ENCODE data around the gene GP2.

DNA sequence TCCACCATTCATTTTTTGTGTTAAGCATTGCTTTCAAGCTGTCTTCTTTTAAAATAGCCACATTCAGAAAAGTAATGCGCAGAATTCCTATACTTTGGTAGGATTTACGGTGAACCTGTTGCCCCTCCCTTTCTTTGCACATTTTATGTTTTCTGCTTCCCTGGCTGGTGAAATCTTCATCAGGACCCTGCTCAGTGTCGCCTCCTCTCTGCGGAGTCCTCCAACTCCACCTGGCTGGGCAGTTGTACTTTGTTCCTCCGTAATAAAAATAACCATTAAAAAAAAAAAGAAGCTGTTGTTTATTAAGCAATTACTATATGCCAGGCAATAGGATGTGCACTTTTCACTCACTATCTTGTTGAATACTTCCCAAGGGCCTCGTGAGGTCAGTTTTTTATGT is 22.3 kb upstream of the GP2 start:
- no peak for TF ChIP-seq POLR2AphosphoS5 (IDR thresholded peaks at IDR 0.05; ENCODE audit: low read depth, low read length)
- no peak for TF ChIP-seq POLR2A (IDR thresholded peaks at IDR 0.05; ENCODE audit: low read depth, low read length)

Data from GM12892 (cell line).